A549 (cell line): ENCODE data around the gene INSC. TPM values are rescaled to one million over a fixed set of nuclear protein-coding genes. Genes with fewer than 3 reads are reported as not detected.

Experiments
- ATAC-seq, 2 experiments: fragments of 200-7000 bp in 1 of 2; fragments of >200 bp in 1 of 2; cut with Nextera tagmentation in 1 of 2; cut with Tn5 transposase in 1 of 2; 3 replicates each; pipeline versions ENCODE4 v1.8.0 to v1.9.1; 2018 to 2020; ENCODE audit warnings: mild to moderate bottlenecking in 1 of 2, moderate library complexity in 1 of 2
- CTCF ChIA-PET: fragments of 300-600 bp; sonication (Branson Sonifier 250); formaldehyde crosslinking; extraction: SDS; loops from one replicate; lab custom pipeline; 2021; ENCODE audit warnings: antibody characterized with exemption, inconsistent platforms; lab: Yijun Ruan, JAX
- POLR2A ChIA-PET: fragments of 350-600 bp; formaldehyde crosslinking; extraction: SDS; loops from one replicate; lab custom pipeline; 2021; ENCODE audit warnings: antibody characterized with exemption, inconsistent platforms; lab: Yijun Ruan, JAX
- DNase-seq, 2 experiments: peaks; one replicate each; pipeline versions ENCODE4 v3.0.0 to v3.0.0-alpha.2; 2011 to 2016; ENCODE audit warnings: low read depth in 1 of 2, low spot score in 1 of 2
- FAIRE-seq: peaks from 2 replicates; lab custom pipeline; 2011; peaks lifted over from hg19 to GRCh38; lab: Jason Lieb, UNC
- H3K27ac ChIP-seq, 2 experiments: fragments of >200 bp; sonication (Bioruptor Twin); formaldehyde crosslinking; 3 replicates each; pipeline ENCODE4 v1.5.1; 2016 to 2017
- H3K4me1 ChIP-seq: fragments of >200 bp; sonication (Bioruptor Twin); formaldehyde crosslinking; 3 replicates; pipeline ENCODE4 v1.6.1; 2016
- H3K4me2 ChIP-seq: fragments of >200 bp; sonication (Bioruptor Twin); formaldehyde crosslinking; 3 replicates; pipeline ENCODE4 v1.6.1; 2016
- H3K4me3 ChIP-seq: fragments of >200 bp; sonication (Bioruptor Twin); formaldehyde crosslinking; 3 replicates; pipeline ENCODE4 v1.5.1; 2016
- H3K9me3 ChIP-seq: fragments of >200 bp; sonication (Bioruptor Twin); formaldehyde crosslinking; 3 replicates; pipeline ENCODE4 v1.6.1; 2016
- ATOH8 ChIP-seq: fragments of 250-450 bp; sonication (Bioruptor Pico); IDR thresholded peaks from 2 replicates; pipeline ENCODE4 v1.5.0; 2020; ENCODE audit warnings: low read depth, mild to moderate bottlenecking, moderate library complexity
- CBX2 ChIP-seq: fragments of 200-600 bp; sonication (generic); IDR thresholded peaks from 2 replicates; pipeline ENCODE4 v1.6.1; 2016; ENCODE audit warnings: low read depth, mild to moderate bottlenecking, borderline replicate concordance
- CEBPB ChIP-seq, 2 experiments: fragments of >200 bp in 1 of 2; sonication (Bioruptor Twin) in 1 of 2; formaldehyde crosslinking in 1 of 2; IDR thresholded peaks; 2 replicates each; pipeline ENCODE4 v1.6.1; 2012 to 2016
- CHD2 ChIP-seq: fragments of 150-350 bp; IDR thresholded peaks from 2 replicates; pipeline ENCODE4 v1.6.1; 2014; ENCODE audit warnings: low read length; ENCODE audit not compliant: partially characterized antibody
- CHD4 ChIP-seq: fragments of 200-600 bp; sonication (generic); IDR thresholded peaks from 2 replicates; pipeline ENCODE4 v1.6.1; 2016; ENCODE audit warnings: antibody characterized with exemption, mild to moderate bottlenecking, borderline replicate concordance
- E2F6 ChIP-seq: IDR thresholded peaks from 2 replicates; pipeline ENCODE4 v1.6.1; 2012; ENCODE audit warnings: low read depth, borderline replicate concordance
- EHMT2 ChIP-seq: fragments of 200-600 bp; sonication (generic); IDR thresholded peaks from 2 replicates; pipeline ENCODE4 v1.6.1; 2016; ENCODE audit warnings: antibody characterized with exemption, low read depth, mild to moderate bottlenecking, moderate library complexity
- EP300 ChIP-seq, 2 experiments: fragments of >200 bp; sonication (Bioruptor Twin); formaldehyde crosslinking; IDR thresholded peaks; 2 replicates in 1 of 2; 3 replicates in 1 of 2; pipeline ENCODE4 v1.6.1; 2016 to 2017
- FOSB ChIP-seq: fragments of 250-450 bp; sonication (Bioruptor Pico); IDR thresholded peaks from 2 replicates; pipeline ENCODE4 v1.5.0; 2020; ENCODE audit warnings: mild to moderate bottlenecking, moderate library complexity
- FOSL2 ChIP-seq, 2 experiments: fragments of 450-650 bp in 1 of 2; fragments of >200 bp in 1 of 2; sonication (Bioruptor Twin) in 1 of 2; formaldehyde crosslinking; IDR thresholded peaks; 2 replicates each; pipeline versions ENCODE4 v1.5.0 to v1.6.1; 2016 to 2020; ENCODE audit warnings: mild to moderate bottlenecking in 1 of 2, moderate library complexity in 1 of 2
- GATA3 ChIP-seq: IDR thresholded peaks from 2 replicates; pipeline ENCODE4 v1.6.1; 2012; ENCODE audit warnings: borderline replicate concordance
- HES2 ChIP-seq: fragments of >200 bp; sonication (Bioruptor Twin); formaldehyde crosslinking; IDR thresholded peaks from 2 replicates; pipeline ENCODE4 v1.6.1; 2016
- HOXA7 ChIP-seq: fragments of 250-450 bp; sonication (Bioruptor Pico); IDR thresholded peaks from 2 replicates; pipeline ENCODE4 v1.5.0; 2020; ENCODE audit warnings: mild to moderate bottlenecking, moderate library complexity
- HOXB5 ChIP-seq: fragments of 250-450 bp; sonication (Bioruptor Pico); IDR thresholded peaks from 2 replicates; pipeline ENCODE4 v1.5.0; 2020; ENCODE audit warnings: mild to moderate bottlenecking, moderate library complexity
- JUN ChIP-seq, 2 experiments: fragments of >200 bp; sonication (Bioruptor Twin); formaldehyde crosslinking; IDR thresholded peaks; 2 replicates in 1 of 2; 3 replicates in 1 of 2; pipeline ENCODE4 v1.6.1; 2016 to 2017
- JUNB ChIP-seq: fragments of >200 bp; sonication (Bioruptor Twin); formaldehyde crosslinking; IDR thresholded peaks from 2 replicates; pipeline ENCODE4 v1.6.1; 2016
- KDM5A ChIP-seq: fragments of 200-600 bp; sonication (generic); IDR thresholded peaks from 2 replicates; pipeline ENCODE4 v1.6.1; 2016; ENCODE audit warnings: antibody characterized with exemption, mild to moderate bottlenecking
- MAFK ChIP-seq: fragments of 450-650 bp; IDR thresholded peaks from 2 replicates; pipeline ENCODE4 v1.6.1; 2014; ENCODE audit not compliant: partially characterized antibody
- MAX ChIP-seq: IDR thresholded peaks from 2 replicates; pipeline ENCODE4 v1.6.1; 2012
- MAZ ChIP-seq: fragments of 150-350 bp; IDR thresholded peaks from 2 replicates; pipeline ENCODE4 v1.6.1; 2014; ENCODE audit warnings: antibody characterized with exemption, low read depth, low read length, borderline replicate concordance
- NFE2L2 ChIP-seq: fragments of 150-350 bp; conservative IDR thresholded peaks from 2 replicates; pipeline ENCODE4 v1.6.1; 2014; ENCODE audit warnings: low read length
- NR3C1 ChIP-seq: fragments of >200 bp; sonication (Bioruptor Twin); formaldehyde crosslinking; IDR thresholded peaks from 3 replicates; pipeline ENCODE4 v1.6.1; 2017
- PBX3 ChIP-seq: IDR thresholded peaks from 2 replicates; pipeline ENCODE4 v1.6.1; 2012
- POLR2A ChIP-seq: IDR thresholded peaks from 2 replicates; pipeline ENCODE4 v1.6.1; 2012; ENCODE audit warnings: mild to moderate bottlenecking, low read length
- POLR2AphosphoS2 ChIP-seq: conservative IDR thresholded peaks from 2 replicates; pipeline ENCODE4 v1.6.1; 2012; ENCODE audit warnings: low read length, improper control_type of control experiment, inconsistent platforms
- RARB ChIP-seq: fragments of 250-450 bp; sonication (Bioruptor Pico); IDR thresholded peaks from 2 replicates; pipeline ENCODE4 v1.8.0; 2021; ENCODE audit warnings: mild to moderate bottlenecking, moderate library complexity
- REST ChIP-seq: fragments of 200-600 bp; sonication (generic); IDR thresholded peaks from 2 replicates; pipeline ENCODE4 v1.6.1; 2016; ENCODE audit warnings: antibody characterized with exemption, mild to moderate bottlenecking, moderate library complexity
- RNF2 ChIP-seq: fragments of 200-600 bp; sonication (generic); IDR thresholded peaks from 2 replicates; pipeline ENCODE4 v1.6.1; 2016; ENCODE audit warnings: low read depth, mild to moderate bottlenecking, antibody characterized with exemption, moderate library complexity, borderline replicate concordance
- SMC3 ChIP-seq: fragments of >200 bp; sonication (Bioruptor Twin); formaldehyde crosslinking; IDR thresholded peaks from 3 replicates; pipeline ENCODE4 v1.6.1; 2018; ENCODE audit warnings: inconsistent platforms
- ZC3H11A ChIP-seq: fragments of 450-650 bp; IDR thresholded peaks from 2 replicates; pipeline ENCODE4 v1.6.1; 2014; ENCODE audit warnings: antibody characterized with exemption, mild to moderate bottlenecking
- WGBS: methylation state at CpG from one replicate; pipeline ENCODE4 v1.1.6; 2017; ENCODE audit errors: missing lambda C conversion rate; 5-methylcytosine and 5-hydroxymethylcytosine counted together
- polyA plus RNA-seq, 4 experiments: library from polyadenylated mRNA; depleted of rRNA in 3 of 4; stranded (reverse); fragments of >200 nt; fragmentation: RNase III in 1 of 4; extraction: RNeasy Plus Mini Kit Qiagen cat#74134 plus additional on column Dnase treatment in 1 of 4; gene quantifications; 2 replicates in 3 of 4; 3 replicates in 1 of 4; pipeline ENCODE4 v1.2.3, GENCODE V29; 2011 to 2017

The INSC gene
- polyA plus RNA-seq, 2 of the 4 experiments (the other 2 are of a cell fraction), result not detected

- DNase-seq (no peak), FAIRE-seq (no peak), ATAC-seq (no peak)
- Histone ChIP-seq H3K27ac (no peak overlapping the region), H3K4me2 (no peak overlapping the region), H3K4me3 (no peak overlapping the region), H3K4me1 (no peaks in the 10 kb centered on the region), H3K9me3 (no peaks in the 10 kb centered on the region)
- ChIA-PET POLR2A (no interaction called here), CTCF (interaction anchor here (1.4 to 4.6 kb wide), 3 partner anchors 12 to 204 kb away, joined by 3 to 21 read pairs (median 4); no protein-coding TSS in a partner anchor)
- 72% methylated on average over 8 of the region's 8 CpGs for WGBS
- no peak for TF ChIP-seq MAX
- TF ChIP-seq CEBPB (IDR thresholded peaks at IDR 0.05), result no peak
These were observed 2.6 kb upstream of the INSC start for GRCh38 chr11:15112131-15112541.

GRCh38 chr11:15113381-15113780, 1.3 kb upstream of the INSC start:
- FAIRE-seq, result no peak

GRCh38 chr11:15115686-15116085, 963 bp downstream of the INSC start:
- no peak for TF ChIP-seq EP300 (IDR thresholded peaks at IDR 0.05)
- no peak for TF ChIP-seq FOSL2 (IDR thresholded peaks at IDR 0.05)
- TF ChIP-seq FOSL2 (CRISPR knock-in tag; IDR thresholded peaks at IDR 0.05), result no peak
- no peak for TF ChIP-seq REST
- no peak for TF ChIP-seq CEBPB (IDR thresholded peaks at IDR 0.05)
- no peak for TF ChIP-seq ZC3H11A
- no peak for TF ChIP-seq RARB (CRISPR knock-in tag)
- TF ChIP-seq HES2, result no peak
- TF ChIP-seq MAFK, result no peak
- TF ChIP-seq SMC3, result no peak
- no peak for TF ChIP-seq NR3C1
- no peak for TF ChIP-seq RNF2
- TF ChIP-seq EHMT2, result no peak
- no peak for TF ChIP-seq NFE2L2
- TF ChIP-seq POLR2A, result no peak
- no peak for TF ChIP-seq ATOH8 (CRISPR knock-in tag)
- TF ChIP-seq CHD2, result no peak
- no peak for TF ChIP-seq HOXB5 (CRISPR knock-in tag)
- TF ChIP-seq GATA3, result no peak
- no peak for TF ChIP-seq KDM5A
- Histone ChIP-seq H3K4me1 (no peaks in the 10 kb centered on the region), H3K9me3 (no peaks in the 10 kb centered on the region), H3K27ac (no peak overlapping the region), H3K4me2 (no peak overlapping the region), H3K4me3 (no peak overlapping the region)
- ChIA-PET POLR2A (no interaction called here), CTCF (interaction anchor here (1.8 kb wide), 1 partner anchor 15 kb away, joined by 10 read pairs; no protein-coding TSS in a partner anchor)
- FAIRE-seq, result no peak
- DNase-seq, result no peak
- ATAC-seq, result no peak; a peak in 1 of 6 replicates
- WGBS, result 58% methylated on average over 5 of the region's 5 CpGs

More at GRCh38 chr11:15113381-15113780, 1.3 kb upstream of the INSC start:
- Histone ChIP-seq H3K9me3 (no peaks in the 10 kb centered on the region), H3K4me2 (no peak overlapping the region), H3K4me1 (no peaks in the 10 kb centered on the region), H3K4me3 (no peak overlapping the region), H3K27ac (no peak overlapping the region)
- whole genome bisulfite sequencing, result 83% methylated on average over 4 of the region's 5 CpGs
- DNase-seq, result no peak
- TF ChIP-seq FOSB (CRISPR knock-in tag) (no peak), CBX2 (no peak), HOXA7 (CRISPR knock-in tag) (no peak), POLR2A (no peak), PBX3 (no peak), JUN (IDR thresholded peaks at IDR 0.05) (no peak), MAZ (no peak), E2F6 (no peak), JUNB (no peak), RARB (CRISPR knock-in tag) (no peak), ZC3H11A (no peak), POLR2AphosphoS2 (no peak), CHD4 (no peak), CHD2 (no peak)
- ChIA-PET POLR2A (no interaction called here), CTCF (interaction anchor here (4.6 kb wide), 1 partner anchor 13 kb away, joined by 21 read pairs; no protein-coding TSS in a partner anchor)
- no peak for ATAC-seq
